Stimulated activated CD8-positive, alpha-beta memory T cell treated with anti-CD3 and anti-CD28 coated beads, Interleukin-4, amount 100 ng/mL, for 1 hour (primary cell): Measurements from ENCODE around the gene AHSA1.
A peak's percentile ranks its signal among the peaks of the same experiment; 100 is the strongest.
"Not testable (repeated sequence)": the region's sequence is repeated elsewhere in the genome, so short reads cannot be mapped to it uniquely, and the experiment has no call there.

ENCODE experiments used
- DNase-seq, 2 donors: peaks; one replicate each; pipeline ENCODE4 v3.0.0-alpha.2; 2020; ENCODE audit warnings: low read depth in 2 of 2, low spot score in 1 of 2

AHSA1 gene

GRCh38 chr14:77457522-77458248 lies at the start of gene AHSA1, which contains the start of gene VIPAS39:
AHSA1 (plus strand) TSS chr14:77458093; CDS start chr14:77458190, 97 bp downstream.
VIPAS39 (minus strand) TSS chr14:77457601; CDS start chr14:77454102, 3,499 bp downstream.
- peak; percentile 75 to 86 for DNase-seq

- DNase-seq, result no peak
Measured at GRCh38 chr14:77409131-77409533, 48.8 kb upstream of the AHSA1 start.

DNA sequence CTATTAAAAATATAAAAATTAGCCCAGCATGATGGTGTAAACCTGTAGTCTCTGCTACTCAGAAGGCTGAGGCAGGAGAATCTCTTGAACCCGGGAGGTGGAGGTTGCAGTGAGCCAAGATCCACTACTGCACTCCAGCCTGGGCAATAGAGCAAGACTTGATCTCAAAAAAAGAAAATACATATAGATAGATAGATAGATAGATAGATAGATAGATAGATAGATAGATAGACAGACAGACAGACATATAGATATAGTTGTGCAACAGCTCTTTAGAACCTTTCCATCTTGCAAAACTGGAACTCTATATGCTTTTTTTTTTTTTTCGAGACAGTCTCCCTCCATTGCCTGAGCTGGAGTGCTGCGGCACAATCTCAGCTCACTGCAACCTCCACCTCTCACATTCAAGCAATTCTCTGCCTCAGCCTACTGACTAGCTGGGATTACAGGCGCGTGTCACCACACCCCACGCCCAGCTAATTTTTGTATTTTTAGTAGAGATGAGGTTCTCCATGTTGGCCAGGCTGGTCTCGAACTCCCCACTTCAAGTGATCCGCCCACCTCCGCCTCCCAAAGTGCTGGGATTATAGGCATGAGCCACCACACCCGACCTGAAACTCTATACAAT lies 42.4 kb upstream of the AHSA1 start:
- DNase-seq, result not testable (repeated sequence)

GRCh38 chr14:77416098-77416497 lies 41.8 kb upstream of the AHSA1 start:
- DNase-seq, result not testable (repeated sequence)

DNA sequence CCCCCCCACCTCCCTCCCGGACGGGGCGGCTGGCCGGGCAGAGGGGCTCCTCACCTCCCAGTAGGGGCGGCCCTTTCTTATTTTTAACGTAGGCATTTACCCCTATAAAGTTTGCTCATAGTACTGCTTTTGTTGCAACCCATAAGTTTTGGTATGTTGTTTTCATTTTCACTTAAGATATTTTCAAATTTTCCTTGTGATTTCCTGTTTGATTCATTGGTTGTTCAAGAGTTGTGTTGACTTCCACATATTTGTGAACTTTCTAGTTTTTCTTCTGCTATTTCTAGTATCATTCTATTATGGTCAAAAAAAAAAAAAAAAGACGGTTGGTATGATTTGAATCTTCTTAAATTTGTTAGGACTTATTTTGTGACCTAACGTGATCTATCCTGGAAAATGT lies 41.1 kb upstream of the AHSA1 start:
- no peak for DNase-seq

- no peak for DNase-seq
Measured at GRCh38 chr14:77421201-77421600, 36.7 kb upstream of the AHSA1 start.

- DNase-seq, result no peak
Measured at GRCh38 chr14:77423423-77423822, 34.5 kb upstream of the AHSA1 start, which contains the start of gene NOXRED1. NOXRED1 (minus strand) TSS chr14:77423523; CDS start chr14:77422889, 634 bp downstream.

DNA sequence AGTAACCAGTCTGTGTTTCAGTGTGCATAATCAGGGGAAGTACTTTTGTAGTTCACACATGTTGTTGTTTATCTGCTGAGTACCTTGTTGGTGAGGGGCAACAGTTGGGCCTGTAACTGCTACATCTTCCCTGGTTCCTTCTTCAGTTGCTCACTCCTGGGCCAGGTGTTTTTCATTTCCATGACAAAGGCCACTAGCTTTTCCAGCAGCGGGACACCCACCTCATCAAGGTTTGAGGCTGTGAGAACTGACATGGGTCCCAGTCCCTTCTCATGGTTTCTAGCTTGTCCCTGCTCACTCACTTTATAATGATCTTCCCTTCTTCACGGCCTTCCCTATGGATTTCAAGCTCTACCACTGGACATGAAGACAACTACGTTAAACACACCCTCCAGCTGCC lies 33.0 kb upstream of the AHSA1 start:
- no peak for DNase-seq

- DNase-seq, result no peak
Measured at GRCh38 chr14:77426396-77426795, 31.5 kb upstream of the AHSA1 start.

DNA sequence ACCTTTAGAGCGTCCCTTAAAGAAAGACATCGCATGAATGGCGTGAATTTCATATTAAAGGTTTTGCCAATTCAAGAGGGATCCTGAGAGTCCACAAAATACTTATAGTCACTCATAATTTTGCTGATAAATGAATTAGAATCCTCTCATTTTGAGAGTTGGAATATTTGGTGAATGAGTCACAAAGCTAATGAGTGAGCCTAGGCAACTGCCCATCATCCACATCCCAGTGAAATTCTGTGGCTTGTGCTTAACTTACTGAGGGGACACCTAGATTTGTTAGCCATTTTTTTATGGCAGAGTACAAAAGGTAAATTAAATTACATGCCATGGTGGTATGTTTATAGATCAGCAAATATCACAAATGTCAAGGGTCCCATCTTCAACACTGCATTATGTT lies 21.9 kb upstream of the AHSA1 start:
- no peak for DNase-seq

GRCh38 chr14:77438596-77438995 lies 19.3 kb upstream of the AHSA1 start:
- no peak for DNase-seq

GRCh38 chr14:77439861-77440260 lies 18.0 kb upstream of the AHSA1 start:
- no peak for DNase-seq

- no peak for DNase-seq
Measured at GRCh38 chr14:77442196-77442595, 15.7 kb upstream of the AHSA1 start.

GRCh38 chr14:77455966-77456640 lies 1.8 kb upstream of the AHSA1 start:
- no peak for DNase-seq

DNA sequence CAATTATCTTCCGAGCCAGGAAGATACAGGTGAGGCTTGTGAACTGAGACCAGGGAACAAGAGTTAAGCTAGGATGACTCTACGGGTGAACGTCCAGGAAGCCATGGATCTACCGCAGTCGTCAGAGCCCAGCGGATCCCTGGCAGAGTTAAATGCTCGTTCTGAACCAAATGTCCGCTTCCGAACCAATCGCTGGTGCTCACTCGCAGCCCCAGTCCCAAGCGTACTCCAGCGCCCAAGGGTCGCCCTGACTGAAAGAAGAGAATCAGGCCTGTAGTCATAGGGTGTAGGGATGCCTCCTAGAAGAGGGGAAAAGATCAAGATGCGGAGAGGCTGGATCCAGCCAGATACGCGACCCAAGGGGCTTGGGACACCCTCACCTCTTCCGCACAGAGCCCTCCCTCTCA lies 775 bp upstream of the AHSA1 start:
- DNase-seq, result no peak

- no peak for DNase-seq
Measured at GRCh38 chr14:77458249-77458950, 507 bp downstream of the AHSA1 start.

DNA sequence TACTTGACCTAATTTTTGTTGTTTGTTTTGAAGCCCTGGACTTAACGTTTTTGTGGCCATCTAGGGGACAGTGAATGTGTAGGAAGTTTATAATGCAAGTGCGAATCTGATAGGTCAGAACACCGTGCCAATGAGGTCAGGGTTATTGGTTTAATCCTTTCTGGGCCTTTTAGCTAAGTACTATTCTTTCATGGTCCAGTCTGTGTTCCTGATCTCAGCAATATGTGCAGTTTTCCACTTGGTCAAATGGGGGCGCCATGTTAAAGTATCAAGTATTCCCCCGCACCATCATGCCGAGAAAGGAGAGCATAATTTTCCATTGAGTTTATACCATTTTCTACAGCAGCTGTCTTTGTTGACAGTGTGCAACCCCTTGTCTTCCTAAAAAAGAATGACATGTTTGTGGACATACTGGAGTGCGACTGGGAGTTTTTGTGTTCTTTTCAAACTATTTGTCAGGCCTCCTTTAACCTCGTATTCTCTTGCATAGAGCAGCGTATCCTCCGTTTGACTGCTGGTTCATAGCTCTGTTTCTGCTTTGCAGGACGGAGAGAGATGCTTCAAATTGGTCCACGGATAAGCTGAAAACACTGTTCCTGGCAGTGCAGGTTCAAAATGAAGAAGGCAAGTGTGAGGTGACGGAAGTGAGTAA lies 1.3 kb downstream of the AHSA1 start:
- DNase-seq, result peak in 1 of 2 donors; percentile 16

GRCh38 chr14:77467801-77468200 lies 9.9 kb downstream of the AHSA1 start:
- DNase-seq, result no peak

- no peak for DNase-seq
Measured at GRCh38 chr14:77469067-77469505, 11.2 kb downstream of the AHSA1 start.

GRCh38 chr14:77469539-77469938 lies 11.6 kb downstream of the AHSA1 start:
- DNase-seq, result no peak
